ENCODE data around the gene SPDYE2B. TPM values are rescaled to one million over a fixed set of nuclear protein-coding genes. Genes with fewer than 3 reads are reported as not detected.
"Not testable (repeated sequence)": the region's sequence is repeated elsewhere in the genome, so short reads cannot be mapped to it uniquely, and the experiment has no call there.

The SPDYE2B gene
- total and polyA plus RNA-seq, 2 donors: 0.02 TPM; not detected in 1

GRCh38 chr7:102635354-102635753 lies 14.8 kb upstream of the SPDYE2B start:
- H3K4me1 ChIP-seq (ENCODE audit: control insufficient read depth in 2 of 2, insufficient read depth in 2 of 2, low read length in 2 of 2); H3K4me3 ChIP-seq (ENCODE audit: low read length in 2 of 2); H3K27ac ChIP-seq (ENCODE audit: low read depth in 1 of 2, low read length in 1 of 2); H3K36me3 ChIP-seq (ENCODE audit: control insufficient read depth in 2 of 2, insufficient read depth in 2 of 2, low read length in 1 of 2); H3K9me3 ChIP-seq (ENCODE audit: control insufficient read depth in 2 of 2, insufficient read depth in 1 of 2, low read length in 1 of 2); DNase-seq (ENCODE audit: low read depth in 6 of 9, low spot score in 9 of 9); H3K27me3 ChIP-seq (ENCODE audit: control insufficient read depth in 2 of 2, insufficient read depth in 1 of 2, low read length in 1 of 2): not testable (repeated sequence)
- WGBS: 96% methylated on average over 3 of the region's 5 CpGs

GRCh38 chr7:102636956-102637355 lies 13.2 kb upstream of the SPDYE2B start:
- H3K27me3 ChIP-seq (ENCODE audit: control insufficient read depth in 2 of 2, insufficient read depth in 1 of 2, low read length in 1 of 2); H3K36me3 ChIP-seq (ENCODE audit: control insufficient read depth in 2 of 2, insufficient read depth in 2 of 2, low read length in 1 of 2): not testable (repeated sequence)

GRCh38 chr7:102638848-102639247 lies 11.3 kb upstream of the SPDYE2B start:
- 98% methylated on average over 7 of the region's 11 CpGs for WGBS
- not testable (repeated sequence) for H3K27ac ChIP-seq (ENCODE audit: low read depth in 1 of 2, low read length in 1 of 2); H3K36me3 ChIP-seq (ENCODE audit: control insufficient read depth in 2 of 2, insufficient read depth in 2 of 2, low read length in 1 of 2); DNase-seq (ENCODE audit: low read depth in 6 of 9, low spot score in 9 of 9); H3K27me3 ChIP-seq (ENCODE audit: control insufficient read depth in 2 of 2, insufficient read depth in 1 of 2, low read length in 1 of 2); H3K4me1 ChIP-seq (ENCODE audit: control insufficient read depth in 2 of 2, insufficient read depth in 2 of 2, low read length in 2 of 2); H3K4me3 ChIP-seq (ENCODE audit: low read length in 2 of 2); H3K9me3 ChIP-seq (ENCODE audit: control insufficient read depth in 2 of 2, insufficient read depth in 1 of 2, low read length in 1 of 2)

More at GRCh38 chr7:102636956-102637355, 13.2 kb upstream of the SPDYE2B start:
- H3K9me3 ChIP-seq (ENCODE audit: control insufficient read depth in 2 of 2, insufficient read depth in 1 of 2, low read length in 1 of 2); H3K4me1 ChIP-seq (ENCODE audit: control insufficient read depth in 2 of 2, insufficient read depth in 2 of 2, low read length in 2 of 2); H3K4me3 ChIP-seq (ENCODE audit: low read length in 2 of 2); H3K27ac ChIP-seq (ENCODE audit: low read depth in 1 of 2, low read length in 1 of 2); DNase-seq (ENCODE audit: low read depth in 6 of 9, low spot score in 9 of 9): not testable (repeated sequence)
- WGBS: 85% methylated on average over 8 of the region's 13 CpGs

GRCh38 chr7:102642691-102643090 lies 7.4 kb upstream of the SPDYE2B start, which contains the start of gene UPK3BL1:
Gene UPK3BL1, minus strand, starts transcription at chr7:102642791. Its CDS starts 50 bp downstream, at chr7:102642741.
- H3K27ac ChIP-seq (ENCODE audit: low read depth in 1 of 2, low read length in 1 of 2); H3K4me1 ChIP-seq (ENCODE audit: control insufficient read depth in 2 of 2, insufficient read depth in 2 of 2, low read length in 2 of 2); H3K4me3 ChIP-seq (ENCODE audit: low read length in 2 of 2); H3K36me3 ChIP-seq (ENCODE audit: control insufficient read depth in 2 of 2, insufficient read depth in 2 of 2, low read length in 1 of 2); DNase-seq (ENCODE audit: low read depth in 6 of 9, low spot score in 9 of 9); H3K27me3 ChIP-seq (ENCODE audit: control insufficient read depth in 2 of 2, insufficient read depth in 1 of 2, low read length in 1 of 2); H3K9me3 ChIP-seq (ENCODE audit: control insufficient read depth in 2 of 2, insufficient read depth in 1 of 2, low read length in 1 of 2): not testable (repeated sequence)
- no CpG with 5 or more reads among the region's 9 CpGs for WGBS

- H3K36me3 ChIP-seq (ENCODE audit: control insufficient read depth in 2 of 2, insufficient read depth in 2 of 2, low read length in 1 of 2); H3K4me1 ChIP-seq (ENCODE audit: control insufficient read depth in 2 of 2, insufficient read depth in 2 of 2, low read length in 2 of 2); H3K4me3 ChIP-seq (ENCODE audit: low read length in 2 of 2); DNase-seq (ENCODE audit: low read depth in 6 of 9, low spot score in 9 of 9); H3K27ac ChIP-seq (ENCODE audit: low read depth in 1 of 2, low read length in 1 of 2); H3K9me3 ChIP-seq (ENCODE audit: control insufficient read depth in 2 of 2, insufficient read depth in 1 of 2, low read length in 1 of 2); H3K27me3 ChIP-seq (ENCODE audit: control insufficient read depth in 2 of 2, insufficient read depth in 1 of 2, low read length in 1 of 2): not testable (repeated sequence)
- WGBS: no CpG with 5 or more reads among the region's 1 CpG
Measured at GRCh38 chr7:102643404-102643803, 6.7 kb upstream of the SPDYE2B start.

GRCh38 chr7:102647813-102648212 lies 2.3 kb upstream of the SPDYE2B start:
- H3K27me3 ChIP-seq (ENCODE audit: control insufficient read depth in 2 of 2, insufficient read depth in 1 of 2, low read length in 1 of 2); H3K4me1 ChIP-seq (ENCODE audit: control insufficient read depth in 2 of 2, insufficient read depth in 2 of 2, low read length in 2 of 2); H3K9me3 ChIP-seq (ENCODE audit: control insufficient read depth in 2 of 2, insufficient read depth in 1 of 2, low read length in 1 of 2); H3K27ac ChIP-seq (ENCODE audit: low read depth in 1 of 2, low read length in 1 of 2); H3K4me3 ChIP-seq (ENCODE audit: low read length in 2 of 2); DNase-seq (ENCODE audit: low read depth in 6 of 9, low spot score in 9 of 9); H3K36me3 ChIP-seq (ENCODE audit: control insufficient read depth in 2 of 2, insufficient read depth in 2 of 2, low read length in 1 of 2): not testable (repeated sequence)
- 99% methylated on average over 5 of the region's 7 CpGs for WGBS

- H3K27me3 ChIP-seq (ENCODE audit: control insufficient read depth in 2 of 2, insufficient read depth in 1 of 2, low read length in 1 of 2); H3K36me3 ChIP-seq (ENCODE audit: control insufficient read depth in 2 of 2, insufficient read depth in 2 of 2, low read length in 1 of 2); H3K4me1 ChIP-seq (ENCODE audit: control insufficient read depth in 2 of 2, insufficient read depth in 2 of 2, low read length in 2 of 2); DNase-seq (ENCODE audit: low read depth in 6 of 9, low spot score in 9 of 9); H3K9me3 ChIP-seq (ENCODE audit: control insufficient read depth in 2 of 2, insufficient read depth in 1 of 2, low read length in 1 of 2); H3K27ac ChIP-seq (ENCODE audit: low read depth in 1 of 2, low read length in 1 of 2); H3K4me3 ChIP-seq (ENCODE audit: low read length in 2 of 2): not testable (repeated sequence)
- 96% methylated on average over 4 of the region's 11 CpGs for WGBS
Measured at GRCh38 chr7:102664765-102665164, 14.6 kb downstream of the SPDYE2B start.

GRCh38 chr7:102666850-102667249 lies 16.7 kb downstream of the SPDYE2B start:
- H3K9me3 ChIP-seq (ENCODE audit: control insufficient read depth in 2 of 2, insufficient read depth in 1 of 2, low read length in 1 of 2); H3K27ac ChIP-seq (ENCODE audit: low read depth in 1 of 2, low read length in 1 of 2); H3K4me3 ChIP-seq (ENCODE audit: low read length in 2 of 2); H3K4me1 ChIP-seq (ENCODE audit: control insufficient read depth in 2 of 2, insufficient read depth in 2 of 2, low read length in 2 of 2); H3K27me3 ChIP-seq (ENCODE audit: control insufficient read depth in 2 of 2, insufficient read depth in 1 of 2, low read length in 1 of 2); H3K36me3 ChIP-seq (ENCODE audit: control insufficient read depth in 2 of 2, insufficient read depth in 2 of 2, low read length in 1 of 2); DNase-seq (ENCODE audit: low read depth in 6 of 9, low spot score in 9 of 9): not testable (repeated sequence)
- WGBS: no CpG with 5 or more reads among the region's 16 CpGs

- not testable (repeated sequence) for H3K27ac ChIP-seq (ENCODE audit: low read depth in 1 of 2, low read length in 1 of 2); DNase-seq (ENCODE audit: low read depth in 6 of 9, low spot score in 9 of 9); H3K9me3 ChIP-seq (ENCODE audit: control insufficient read depth in 2 of 2, insufficient read depth in 1 of 2, low read length in 1 of 2); H3K36me3 ChIP-seq (ENCODE audit: control insufficient read depth in 2 of 2, insufficient read depth in 2 of 2, low read length in 1 of 2); H3K27me3 ChIP-seq (ENCODE audit: control insufficient read depth in 2 of 2, insufficient read depth in 1 of 2, low read length in 1 of 2); H3K4me1 ChIP-seq (ENCODE audit: control insufficient read depth in 2 of 2, insufficient read depth in 2 of 2, low read length in 2 of 2); H3K4me3 ChIP-seq (ENCODE audit: low read length in 2 of 2)
- 96% methylated on average over 9 of the region's 14 CpGs for WGBS
Measured at GRCh38 chr7:102667523-102667922, 17.4 kb downstream of the SPDYE2B start.

Data from thymus (tissue), 11 donors.